GM12872 (cell line): ENCODE results near the gene CACNA1F.

Experiments used
- CTCF ChIP-seq: IDR thresholded peaks from 3 replicates; pipeline ENCODE4 v1.5.1; 2011; ENCODE audit warnings: low read depth, mild to moderate bottlenecking, low read length, moderate library complexity; ENCODE audit not compliant: insufficient read depth

Gene CACNA1F

GRCh38 chrX:49167740-49168108, 65.4 kb downstream of the CACNA1F start:
- TF ChIP-seq CTCF = no peak

GRCh38 chrX:49166914-49167739, 66.0 kb downstream of the CACNA1F start:
- TF ChIP-seq CTCF = no peak

- TF ChIP-seq CTCF = peak; percentile 41; the same call in 2 of the 3 replicates
Observed at GRCh38 chrX:49165901-49166881, 66.9 kb downstream of the CACNA1F start.

- no peak for TF ChIP-seq CTCF
Observed at GRCh38 chrX:49164589-49165360, 68.4 kb downstream of the CACNA1F start.

- peak; percentile 68; the same call in 2 of the 3 replicates for TF ChIP-seq CTCF
Observed at GRCh38 chrX:49163555-49164419, 69.4 kb downstream of the CACNA1F start.

GRCh38 chrX:49162620-49163019, 70.5 kb downstream of the CACNA1F start, which contains the start of gene MAGIX:
Gene MAGIX (plus strand): TSS chrX:49162758. CDS start chrX:49162890, 132 bp downstream.
- TF ChIP-seq CTCF = no peak
